ENCODE data around the gene ACP6.

GRCh38 chr1:147651466-147651865 is 18.9 kb downstream of the ACP6 start:
- TF ChIP-seq CTCF (IDR thresholded peaks at IDR 0.05) (no peak), POLR2AphosphoS5 (IDR thresholded peaks at IDR 0.05) (no peak), POLR2A (IDR thresholded peaks at IDR 0.05) (no peak)
